GM19035 (cell line): Measurements from ENCODE around the gene TET3.
A peak's percentile ranks its signal among the peaks of the same experiment; 100 is the strongest.

Source experiments
- ATAC-seq: cut with Tn5 transposase; IDR thresholded peaks from one replicate; pipeline ENCODE4 v1.9.1; 2021; ENCODE audit not compliant: unreplicated experiment

The TET3 gene

DNA sequence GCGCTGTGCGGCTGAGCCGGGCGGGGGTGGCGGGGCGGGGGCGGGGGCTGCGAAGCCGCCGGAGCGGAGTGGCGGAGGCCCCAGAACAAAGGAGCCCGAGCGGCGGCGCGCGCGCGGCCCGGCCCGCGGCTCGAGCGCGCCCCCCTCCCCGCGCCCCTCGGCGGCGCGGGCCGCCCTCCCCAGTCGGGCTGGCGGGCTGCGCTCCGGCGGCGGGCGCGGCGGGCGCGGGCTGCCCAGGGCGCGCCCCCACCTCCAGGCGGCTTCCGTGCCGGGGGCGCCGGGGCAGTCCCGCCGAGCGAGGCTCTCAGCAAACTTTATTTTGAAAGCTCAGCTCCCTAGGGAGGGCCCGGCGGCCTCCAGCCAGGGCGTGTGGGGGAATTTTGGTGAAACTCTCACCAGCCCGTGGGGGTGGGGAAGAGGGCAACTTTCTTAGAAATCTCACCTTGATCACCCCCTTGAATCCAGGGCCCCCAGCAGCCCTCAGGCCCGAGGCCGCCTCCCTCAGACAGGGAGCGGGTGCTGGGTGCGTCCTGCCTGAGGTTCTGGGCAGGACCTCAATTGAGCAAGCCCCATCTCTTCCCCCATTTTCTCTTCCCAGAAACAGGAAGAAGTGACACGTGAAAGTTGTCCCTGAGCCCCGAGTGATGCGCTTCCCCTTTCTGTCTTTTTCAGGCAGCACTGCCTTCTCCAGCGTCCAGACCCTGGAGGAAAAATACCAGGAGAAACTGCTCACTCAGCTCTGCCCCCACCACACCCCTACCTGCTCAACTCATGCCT is 786 bp downstream of the TET3 start:
- peak; percentile 39 for ATAC-seq

DNA sequence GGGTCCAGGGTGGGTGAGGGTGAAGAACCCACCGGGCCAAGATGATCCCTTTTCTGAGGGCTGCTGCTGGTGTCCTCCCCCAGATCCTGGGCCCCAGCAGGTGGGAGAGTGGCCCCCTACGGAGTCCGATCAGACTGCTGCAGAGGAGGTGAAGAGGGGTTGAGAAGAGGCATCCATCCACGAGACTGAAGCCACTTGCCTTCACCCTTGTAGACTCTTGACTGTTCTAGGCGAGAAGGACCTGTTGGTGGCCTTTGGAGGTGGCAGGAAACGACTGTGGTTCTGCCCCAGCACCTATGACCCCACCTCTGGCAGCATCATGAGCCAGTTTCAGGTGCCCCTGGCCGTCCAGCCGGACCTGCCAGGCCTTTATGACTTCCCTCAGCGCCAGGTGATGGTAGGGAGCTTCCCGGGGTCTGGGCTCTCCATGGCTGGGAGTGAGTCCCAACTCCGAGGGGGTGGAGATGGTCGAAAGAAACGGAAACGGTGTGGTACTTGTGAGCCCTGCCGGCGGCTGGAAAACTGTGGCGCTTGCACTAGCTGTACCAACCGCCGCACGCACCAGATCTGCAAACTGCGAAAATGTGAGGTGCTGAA is 1.5 kb downstream of the TET3 start:
- ATAC-seq: no peak

DNA sequence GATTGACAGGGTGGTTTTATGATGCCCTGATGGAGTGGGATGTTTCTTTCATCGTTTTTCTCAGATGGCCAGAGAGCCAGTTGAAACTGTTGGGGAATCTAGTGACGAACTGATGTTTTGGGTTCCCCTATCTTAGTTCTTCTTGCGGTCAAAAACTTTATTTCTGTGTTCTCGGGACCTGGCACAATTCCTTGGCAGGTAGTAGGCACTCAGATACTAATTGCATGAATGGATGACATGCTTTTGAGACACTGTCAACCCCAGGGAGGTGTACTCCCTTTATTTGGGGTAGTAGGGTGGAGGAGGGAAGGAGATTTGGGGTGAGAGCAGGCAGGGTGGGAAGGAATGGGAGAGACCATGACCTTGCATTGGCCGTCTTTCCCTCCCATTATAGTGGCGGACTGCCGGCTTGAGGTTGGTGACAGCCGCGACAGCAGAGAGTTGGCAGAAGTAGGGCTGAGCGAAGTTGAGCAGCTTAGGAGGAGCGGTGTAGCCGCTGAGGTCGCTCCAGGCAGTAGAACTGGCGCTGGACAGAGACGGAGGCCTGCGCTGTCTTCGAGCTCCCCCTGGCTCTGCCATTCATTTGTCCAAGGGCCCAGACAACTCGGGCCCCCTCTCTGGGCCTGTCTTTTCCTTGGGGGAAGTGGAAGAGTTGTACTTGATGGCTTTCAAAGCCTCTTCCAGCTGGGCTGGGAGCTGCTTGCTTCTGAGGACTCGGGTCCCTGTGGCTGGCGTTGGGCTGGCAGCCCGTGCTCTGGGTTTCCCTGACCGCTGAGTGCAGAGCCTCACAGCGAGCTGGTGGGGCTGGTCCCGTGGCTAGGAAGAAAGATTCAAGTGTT is 2.6 kb downstream of the TET3 start:
- no peak for ATAC-seq

DNA sequence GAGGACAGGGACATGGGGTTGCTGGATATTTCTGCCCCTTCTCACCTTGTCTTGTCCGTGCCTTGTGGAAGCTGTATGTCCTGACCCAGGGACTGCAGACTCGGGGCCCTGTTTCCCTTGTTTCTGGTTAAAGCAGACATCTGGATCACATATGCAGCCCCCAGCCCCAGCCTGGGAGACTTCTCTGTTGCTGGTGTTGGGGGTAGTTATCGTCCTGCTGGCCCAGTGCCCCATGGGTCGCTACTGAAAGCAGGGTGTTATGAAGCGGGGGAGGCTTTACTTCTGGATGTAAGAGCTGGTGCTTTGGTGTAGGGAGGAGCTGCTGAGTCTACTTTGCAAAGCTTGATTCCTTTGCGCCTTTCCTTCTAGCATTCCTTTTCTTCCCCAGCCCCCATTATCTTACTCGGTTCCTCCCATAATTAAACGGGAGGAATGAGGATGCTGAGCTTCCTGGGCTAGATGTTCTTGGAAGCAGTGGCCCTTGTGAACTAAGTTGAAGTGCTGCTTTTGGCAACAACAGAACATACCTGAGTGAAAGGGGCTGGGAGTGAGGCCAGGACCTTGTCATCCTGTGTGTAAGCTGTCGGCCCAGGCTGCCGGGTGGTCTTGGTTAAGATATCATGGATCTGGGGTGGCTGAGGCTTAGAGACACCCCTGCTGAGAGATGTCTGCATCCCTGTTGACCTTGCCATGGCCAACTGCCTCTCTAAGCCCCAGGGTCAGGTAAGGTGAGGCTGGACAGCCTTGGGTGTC is 3.4 kb downstream of the TET3 start:
- ATAC-seq: no peak

DNA sequence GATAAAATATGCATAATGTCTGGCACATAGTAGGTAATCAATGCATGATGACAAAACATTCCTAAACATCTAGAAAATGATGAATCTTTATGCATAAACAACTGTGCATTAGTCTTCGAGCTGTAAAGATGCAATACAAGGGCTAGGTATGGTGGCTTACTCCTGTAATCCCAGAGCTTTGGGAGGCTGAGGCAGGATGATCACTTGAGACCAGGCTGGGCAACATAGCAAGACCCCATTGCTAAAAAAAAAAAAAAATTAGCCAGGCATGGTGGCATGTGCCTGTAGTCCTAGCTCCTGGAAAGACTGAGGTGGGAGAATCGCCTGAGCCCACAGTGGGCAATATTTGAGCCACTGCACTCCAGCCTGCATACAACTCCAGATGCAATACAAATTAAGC is 5.3 kb downstream of the TET3 start:
- ATAC-seq: no peak

DNA sequence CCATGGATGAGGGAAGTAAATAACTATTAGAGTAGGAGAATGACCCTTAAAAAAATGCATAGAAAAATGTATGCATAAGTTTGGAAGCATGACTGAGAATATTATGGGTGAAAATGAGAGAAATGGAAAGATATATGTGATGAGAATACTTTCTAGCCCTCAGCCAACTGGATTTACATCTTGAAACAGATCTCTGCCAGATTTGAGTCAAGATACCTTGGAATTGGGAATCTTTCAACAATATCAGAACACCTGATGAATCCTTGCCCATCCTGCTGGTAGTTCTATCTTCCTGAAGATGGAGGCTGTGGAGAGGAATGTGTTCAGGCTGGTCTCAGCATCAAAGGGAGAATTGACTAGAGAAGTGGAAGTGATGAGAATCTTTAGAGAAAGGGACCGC is 5.8 kb downstream of the TET3 start:
- no peak for ATAC-seq

DNA sequence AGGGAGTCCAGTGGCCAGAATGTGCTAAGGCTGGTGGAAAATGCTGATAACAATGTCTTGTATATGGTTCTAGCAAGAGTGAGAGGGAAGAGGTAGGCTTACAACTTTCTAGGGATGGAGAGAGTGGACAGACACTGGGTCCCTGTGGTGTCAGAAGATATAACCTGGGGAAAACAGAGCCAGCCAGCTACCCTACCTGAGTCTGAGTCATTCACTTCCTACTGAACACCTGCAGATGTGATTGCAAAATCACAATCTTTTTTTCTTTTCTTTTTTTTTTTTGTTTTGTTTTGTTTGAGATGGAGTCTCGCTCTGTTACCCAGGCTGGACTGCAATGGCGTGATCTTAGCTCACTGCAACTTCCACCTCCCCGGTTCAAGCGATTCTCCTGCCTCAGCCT is 7.3 kb downstream of the TET3 start:
- ATAC-seq: no peak

DNA sequence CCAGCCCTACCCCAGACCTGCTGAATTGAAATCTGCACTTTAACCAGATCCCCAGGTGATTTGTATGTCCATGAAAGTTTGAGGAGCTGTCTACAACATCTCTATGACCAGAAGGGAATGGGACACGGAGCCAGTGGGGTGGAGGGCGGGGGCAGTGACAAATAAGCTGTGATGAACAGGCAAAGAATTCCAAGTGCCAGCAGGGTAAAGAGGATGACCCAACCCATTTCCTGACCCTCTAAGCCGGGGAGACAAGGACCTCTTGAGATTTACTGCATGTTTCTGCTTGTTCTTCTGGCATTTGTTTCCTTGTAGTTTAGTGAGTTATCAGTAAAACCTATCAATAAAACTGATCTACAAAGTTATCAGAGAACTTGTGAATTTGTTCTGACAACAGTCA is 8.7 kb downstream of the TET3 start:
- no peak for ATAC-seq

DNA sequence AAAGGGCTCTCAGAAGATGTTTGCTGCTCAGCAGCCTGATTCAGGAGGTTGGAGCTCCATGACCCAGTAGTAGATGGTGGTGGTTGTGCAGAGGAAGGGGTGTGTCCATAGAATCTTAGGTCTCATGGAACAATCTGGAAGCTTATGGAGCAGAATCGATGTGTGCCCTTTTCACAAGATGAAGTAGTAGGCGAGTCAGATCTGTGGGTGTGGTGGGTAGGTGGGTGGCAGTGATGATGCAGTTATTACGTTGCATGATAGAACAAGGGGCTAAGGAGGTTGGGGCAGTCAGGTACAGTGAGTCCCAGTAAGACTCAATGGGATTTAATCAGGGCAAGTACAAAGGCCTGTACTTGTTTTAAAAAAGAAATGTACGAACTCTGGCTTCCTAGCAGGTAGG is 9.1 kb downstream of the TET3 start:
- no peak for ATAC-seq

DNA sequence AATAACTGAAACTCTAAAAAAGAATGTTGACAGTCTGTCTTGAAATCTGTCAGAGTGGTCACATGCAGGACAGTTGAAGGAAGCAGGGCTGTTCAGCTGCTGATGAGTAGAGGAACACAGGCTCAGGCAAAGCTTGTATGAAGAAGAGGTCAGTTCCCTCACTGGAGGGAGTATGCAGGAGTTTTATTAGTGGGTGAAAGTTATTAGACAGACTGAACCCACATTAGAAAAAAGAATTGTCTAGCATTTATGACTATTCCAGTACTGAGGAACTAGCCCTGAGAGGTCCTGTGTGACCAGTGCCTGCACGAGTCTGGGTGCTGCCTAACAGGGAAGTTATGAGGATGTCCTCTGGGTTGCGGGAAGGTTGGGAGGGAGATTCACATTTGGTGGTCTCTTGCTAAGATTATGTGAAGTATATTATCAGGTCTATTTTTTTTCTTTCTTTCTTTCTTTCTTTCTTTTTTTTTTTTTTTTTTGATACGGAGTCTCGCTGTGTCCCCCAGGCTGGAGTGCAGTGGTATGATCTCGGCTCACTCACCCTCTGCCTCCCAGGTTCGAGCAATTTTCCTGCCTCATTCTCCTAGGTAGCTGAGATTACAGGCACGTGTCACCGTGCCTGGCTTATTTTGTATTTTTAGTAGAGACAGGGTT is 9.6 kb downstream of the TET3 start:
- no peak for ATAC-seq

DNA sequence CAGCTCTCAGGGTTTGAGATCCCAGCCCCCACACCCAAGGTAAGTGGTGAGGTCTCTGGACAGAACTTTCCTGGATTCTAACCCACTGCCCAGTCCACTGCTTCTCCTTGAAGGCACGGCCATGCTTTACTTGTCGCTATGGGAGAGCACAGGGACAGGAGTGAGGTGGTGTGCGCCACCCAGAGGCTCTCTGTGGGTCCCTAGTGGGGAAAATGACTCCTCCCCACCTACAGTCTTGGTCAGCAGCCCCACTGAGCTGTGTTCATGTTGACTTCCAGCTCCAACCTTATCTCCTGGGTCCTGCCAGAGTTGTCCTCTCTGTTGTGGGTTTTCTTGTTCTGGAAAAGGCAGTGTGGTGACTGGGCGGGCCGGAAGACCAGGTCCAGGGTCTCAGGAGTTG is 11.1 kb downstream of the TET3 start:
- no peak for ATAC-seq

DNA sequence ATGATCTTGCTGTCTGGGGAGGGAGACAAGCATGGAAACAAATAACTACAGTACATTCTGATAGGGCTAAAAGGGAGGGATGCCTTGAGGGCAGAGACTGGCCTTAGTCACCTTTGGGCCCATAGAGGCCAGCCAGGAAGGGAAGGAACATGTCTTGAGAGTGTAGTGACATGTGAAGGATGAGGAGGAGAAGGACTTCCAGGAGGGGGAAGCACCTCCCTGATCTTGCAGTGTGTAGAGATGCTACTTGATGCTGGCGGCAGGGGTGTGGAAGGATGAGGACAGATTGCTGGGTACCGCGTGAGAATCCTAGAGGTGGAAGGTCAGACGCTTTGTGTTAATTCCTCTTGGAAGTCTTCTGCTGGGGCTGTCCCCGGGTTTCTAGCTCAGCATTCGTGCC is 13.1 kb downstream of the TET3 start:
- no peak for ATAC-seq

DNA sequence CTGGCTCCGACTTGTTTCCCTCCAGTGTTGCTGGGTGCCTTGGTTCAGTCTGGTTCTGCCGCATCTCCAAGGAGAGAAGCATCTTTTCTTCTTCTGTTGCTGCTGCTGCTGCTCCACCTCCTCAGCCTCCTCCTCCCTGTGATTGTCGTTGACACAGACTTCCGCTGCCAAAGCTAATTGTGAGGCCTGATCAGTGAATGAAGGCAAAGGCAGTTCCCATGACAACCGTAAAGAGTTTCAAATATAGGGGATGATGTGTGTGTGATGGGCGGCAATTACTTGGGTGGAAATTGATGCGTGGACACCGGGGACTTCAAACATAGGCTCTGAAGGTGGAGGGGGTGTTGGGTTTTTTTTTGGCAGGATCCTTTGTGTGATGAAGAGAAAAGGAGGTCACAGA is 13.7 kb downstream of the TET3 start:
- ATAC-seq: no peak

DNA sequence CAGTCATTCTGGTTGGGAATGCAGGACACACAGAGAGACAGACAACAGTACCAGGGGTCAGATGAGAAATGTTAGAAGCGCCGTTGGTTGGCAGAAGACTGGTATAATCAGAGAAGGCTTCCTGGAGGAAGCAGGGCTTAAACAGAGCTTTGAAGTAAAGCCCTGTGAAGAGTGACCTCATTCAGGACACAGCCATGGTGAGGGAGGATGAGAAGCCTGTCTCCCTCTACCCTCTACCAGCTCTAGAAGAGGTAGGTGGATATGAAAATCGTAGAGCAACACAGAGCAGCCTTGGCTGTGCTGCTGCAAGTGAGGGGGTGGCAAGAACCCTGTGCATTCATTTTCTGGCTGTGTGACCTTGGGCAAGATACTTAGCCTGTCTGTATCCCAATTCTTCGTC is 14.2 kb downstream of the TET3 start:
- no peak for ATAC-seq

DNA sequence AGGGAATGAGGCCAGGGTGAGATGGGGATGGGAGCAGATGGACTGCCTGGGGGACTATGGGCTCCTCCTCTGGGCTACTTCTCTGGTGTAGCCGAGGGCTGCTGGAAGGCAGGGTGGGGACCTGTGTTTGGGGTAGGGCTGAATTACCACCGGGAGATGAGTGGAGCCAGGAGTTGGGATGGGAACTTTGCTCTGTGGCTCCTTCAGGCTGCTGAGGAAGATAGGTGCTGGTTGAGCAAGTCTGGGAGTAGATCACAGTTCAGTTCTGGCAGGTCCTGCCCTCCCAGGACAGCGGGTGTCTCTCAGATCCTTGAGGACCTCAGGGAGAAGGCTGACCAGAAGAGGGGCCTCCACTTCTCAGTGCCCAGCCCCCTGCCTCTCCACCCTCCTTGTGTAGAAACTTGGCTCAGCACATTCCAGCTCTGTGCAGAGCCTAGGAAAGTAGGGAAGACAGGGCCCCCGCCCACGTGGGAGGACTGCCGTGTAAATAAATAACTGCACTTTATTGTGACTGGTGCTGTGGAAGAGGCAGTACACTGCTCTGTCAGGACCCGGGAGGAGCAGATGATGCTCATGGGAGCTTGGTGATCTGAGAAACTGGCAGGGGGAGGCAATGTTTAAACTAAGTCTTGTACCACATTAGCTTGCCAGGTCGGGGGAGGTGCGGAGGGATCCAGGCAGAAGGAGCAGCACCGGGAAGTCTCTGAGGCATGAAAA is 15.3 kb downstream of the TET3 start:
- no peak for ATAC-seq

DNA sequence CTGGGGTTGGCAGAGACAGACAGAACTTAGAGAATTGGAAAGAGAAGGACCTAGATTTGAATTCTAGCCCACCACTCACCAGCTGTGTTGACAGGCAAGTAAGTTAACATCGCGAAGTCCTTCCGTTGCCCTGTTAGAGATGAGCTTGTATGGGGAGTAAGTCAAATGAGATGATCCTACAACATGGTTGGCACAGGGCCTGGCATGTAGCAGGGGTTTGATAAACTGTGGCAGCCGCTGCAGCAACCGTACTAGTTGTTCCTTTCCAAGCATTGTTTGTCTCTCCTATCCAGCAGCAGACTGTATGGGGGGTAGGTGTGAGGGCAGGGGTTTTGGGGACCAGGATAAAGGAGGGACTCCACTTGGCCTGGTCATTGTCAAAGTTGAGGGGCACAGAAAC is 16.0 kb downstream of the TET3 start:
- ATAC-seq: no peak

DNA sequence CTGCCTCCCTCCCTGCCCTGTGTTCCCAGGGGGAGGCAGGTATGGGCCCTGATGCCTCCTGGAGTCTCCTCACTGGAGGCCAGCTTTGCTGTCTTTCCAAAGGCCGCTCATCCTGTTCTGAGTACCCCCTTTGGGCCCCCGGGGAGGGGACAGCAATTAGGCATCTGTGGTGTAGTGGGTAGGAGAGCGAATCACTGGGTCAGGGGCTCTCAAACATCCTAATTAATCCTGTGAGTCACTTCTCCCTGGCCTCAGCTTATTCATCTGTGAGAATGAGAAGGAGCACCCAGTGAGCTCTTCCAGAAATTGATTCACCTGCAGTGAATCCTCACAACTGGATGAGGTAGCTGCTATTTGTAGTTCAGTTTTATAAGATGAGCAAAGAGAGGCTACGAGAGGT is 16.4 kb downstream of the TET3 start:
- no peak for ATAC-seq

DNA sequence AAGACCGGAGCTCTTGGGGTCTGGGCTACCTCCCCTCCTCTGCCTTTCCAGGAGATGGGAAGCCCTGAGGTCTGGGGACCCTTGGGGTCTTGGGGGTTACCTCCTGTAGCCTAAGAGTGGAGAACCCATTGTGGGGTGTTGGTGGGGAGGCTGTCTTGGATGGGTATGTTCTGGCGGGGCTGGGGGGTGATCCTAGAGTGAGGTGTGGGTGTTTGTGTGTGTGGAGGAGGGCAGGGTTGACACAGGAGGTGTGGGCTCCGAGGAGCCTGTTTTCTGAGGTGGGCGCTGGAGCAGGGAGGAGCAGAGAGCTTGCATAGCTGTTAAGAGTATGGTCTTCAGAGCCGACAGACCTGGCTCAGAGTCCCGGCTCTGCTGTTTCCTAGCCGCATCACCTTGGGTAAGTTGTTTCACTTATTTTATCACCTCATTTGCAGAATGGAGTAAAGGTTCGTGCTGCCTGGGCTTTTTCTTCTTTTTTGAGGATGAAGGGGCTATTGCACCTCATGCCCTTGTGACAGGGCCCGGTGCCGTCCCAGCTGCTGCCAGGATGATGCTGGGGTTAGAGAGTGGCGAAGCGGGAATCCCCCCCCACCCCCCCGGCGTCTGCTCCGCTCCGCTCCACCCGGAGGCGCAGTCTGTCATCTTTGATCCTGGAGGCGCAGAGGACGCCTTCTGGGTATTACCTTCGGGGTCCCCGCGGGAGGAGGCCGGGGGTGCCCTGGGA is 17.2 kb downstream of the TET3 start:
- peak; percentile 42 for ATAC-seq
